ENCODE results near the gene SYNE4.

The SYNE4 gene

GRCh38 chr19:35955881-35956634 lies 52.6 kb downstream of the SYNE4 start:
- DNase-seq (ENCODE audit: low read depth): no peak

All from HS-5 (cell line).